KOPT-K1 (cell line): ENCODE data around the gene MS4A6E.
"Not testable (repeated sequence)": the region's sequence is repeated elsewhere in the genome, so short reads cannot be mapped to it uniquely, and the experiment has no call there.

Experiments
- H3K27ac ChIP-seq: fragments of 200-600 bp; sonication (generic); 2 replicates; pipeline ENCODE4 v1.5.1; 2016; ENCODE audit warnings: antibody characterized with exemption, mild to moderate bottlenecking, low read depth, low read length; ENCODE audit not compliant: poor library complexity, severe bottlenecking
- H3K36me3 ChIP-seq: fragments of 200-600 bp; sonication (generic); 2 replicates; pipeline ENCODE4 v1.5.1; 2017; ENCODE audit warnings: antibody characterized with exemption, mild to moderate bottlenecking, low read length, moderate library complexity; ENCODE audit not compliant: insufficient read depth
- H3K9me3 ChIP-seq: fragments of 200-600 bp; sonication (generic); 2 replicates; pipeline ENCODE4 v1.5.1; 2017; ENCODE audit warnings: antibody characterized with exemption, low read length, mild to moderate bottlenecking; ENCODE audit not compliant: insufficient read depth, poor library complexity, severe bottlenecking

The MS4A6E gene

GRCh38 chr11:60326955-60327354, at the start of gene MS4A6E:
TSS of gene MS4A6E (plus strand) at chr11:60327255. CDS start at chr11:60334896, 7,641 bp downstream.
- H3K27ac ChIP-seq: no peak within 1 kb of the TSS
- H3K36me3 ChIP-seq: no peaks in the 10 kb centered on the region
- H3K9me3 ChIP-seq: peaks cover 8% of the 10 kb centered on the region

- H3K27ac ChIP-seq: no peak within 1 kb of the TSS
- no peaks in the 10 kb centered on the region for H3K36me3 ChIP-seq
- no peaks in the 10 kb centered on the region for H3K9me3 ChIP-seq
Measured at GRCh38 chr11:60280412-60280811, 46.6 kb upstream of the MS4A6E start, which contains the start of gene MS4A4A. TSS of gene MS4A4A (plus strand) at chr11:60280666. CDS start at chr11:60280676, 10 bp downstream.

- H3K36me3 ChIP-seq: no peaks in the 10 kb centered on the region
- H3K9me3 ChIP-seq: no peaks in the 10 kb centered on the region
- H3K27ac ChIP-seq: no peak overlapping the region
Measured at GRCh38 chr11:60281485-60281884, 45.6 kb upstream of the MS4A6E start.

GRCh38 chr11:60282286-60282685, 44.8 kb upstream of the MS4A6E start:
- H3K27ac ChIP-seq: no peak overlapping the region
- H3K9me3 ChIP-seq: no peaks in the 10 kb centered on the region
- no peaks in the 10 kb centered on the region for H3K36me3 ChIP-seq

- H3K27ac ChIP-seq, H3K9me3 ChIP-seq: not testable (repeated sequence)
Measured at GRCh38 chr11:60285411-60286126, 41.5 kb upstream of the MS4A6E start.

GRCh38 chr11:60288531-60288930, 38.5 kb upstream of the MS4A6E start:
- Histone ChIP-seq H3K36me3 (no peaks in the 10 kb centered on the region), H3K27ac (no peak overlapping the region), H3K9me3 (no peaks in the 10 kb centered on the region)

More at GRCh38 chr11:60285411-60286126, 41.5 kb upstream of the MS4A6E start:
- not testable (repeated sequence) for H3K36me3 ChIP-seq

GRCh38 chr11:60292145-60292544, 34.9 kb upstream of the MS4A6E start:
- Histone ChIP-seq H3K9me3 (no peaks in the 10 kb centered on the region), H3K36me3 (no peaks in the 10 kb centered on the region), H3K27ac (no peak overlapping the region)

- no peak overlapping the region for H3K27ac ChIP-seq
- no peaks in the 10 kb centered on the region for H3K9me3 ChIP-seq
- no peaks in the 10 kb centered on the region for H3K36me3 ChIP-seq
Measured at GRCh38 chr11:60301178-60301577, 25.9 kb upstream of the MS4A6E start.

GRCh38 chr11:60301884-60302283, 25.2 kb upstream of the MS4A6E start:
- not testable (repeated sequence) for H3K36me3 ChIP-seq, H3K27ac ChIP-seq, H3K9me3 ChIP-seq

- no peak overlapping the region for H3K27ac ChIP-seq
- no peaks in the 10 kb centered on the region for H3K9me3 ChIP-seq
- no peaks in the 10 kb centered on the region for H3K36me3 ChIP-seq
Measured at GRCh38 chr11:60303661-60304060, 23.4 kb upstream of the MS4A6E start.

- Histone ChIP-seq H3K27ac (no peak overlapping the region), H3K9me3 (no peaks in the 10 kb centered on the region), H3K36me3 (no peaks in the 10 kb centered on the region)
Measured at GRCh38 chr11:60305906-60306619, 21.0 kb upstream of the MS4A6E start.

- Histone ChIP-seq H3K27ac (no peak overlapping the region), H3K36me3 (no peaks in the 10 kb centered on the region), H3K9me3 (no peaks in the 10 kb centered on the region)
Measured at GRCh38 chr11:60307507-60308195, 19.4 kb upstream of the MS4A6E start.

GRCh38 chr11:60310407-60310998, 16.6 kb upstream of the MS4A6E start:
- Histone ChIP-seq H3K27ac (no peak overlapping the region), H3K9me3 (no peaks in the 10 kb centered on the region), H3K36me3 (no peaks in the 10 kb centered on the region)

- Histone ChIP-seq H3K9me3 (no peaks in the 10 kb centered on the region), H3K36me3 (no peaks in the 10 kb centered on the region)
Measured at GRCh38 chr11:60314635-60315321, 12.3 kb upstream of the MS4A6E start.

More at GRCh38 chr11:60314635-60315321, 12.3 kb upstream of the MS4A6E start:
- no peak overlapping the region for H3K27ac ChIP-seq
